IPS-NIHi7 (cell line): ENCODE data around the gene WDR87.
"Not testable (repeated sequence)": the region's sequence is repeated elsewhere in the genome, so short reads cannot be mapped to it uniquely, and the experiment has no call there.

ENCODE experiments used
- DNase-seq: peaks from one replicate; pipeline ENCODE4 v3.0.0; 2012; ENCODE audit warnings: mixed read lengths; ENCODE audit errors: extremely low spot score

The WDR87 gene

GRCh38 chr19:37930416-37930815, 24.0 kb upstream of the WDR87 start:
- no peak for DNase-seq

- peak; percentile 48 for DNase-seq
Measured at GRCh38 chr19:37929355-37929923, 23.0 kb upstream of the WDR87 start.

- peak; percentile 61 for DNase-seq
Measured at GRCh38 chr19:37928527-37929286, 22.3 kb upstream of the WDR87 start.

GRCh38 chr19:37926711-37927110, 20.3 kb upstream of the WDR87 start:
- no peak for DNase-seq

GRCh38 chr19:37926255-37926654, 19.9 kb upstream of the WDR87 start:
- DNase-seq = no peak

- DNase-seq = no peak
Measured at GRCh38 chr19:37925212-37925611, 18.8 kb upstream of the WDR87 start.

- not testable (repeated sequence) for DNase-seq
Measured at GRCh38 chr19:37924573-37924972, 18.2 kb upstream of the WDR87 start.

- DNase-seq = no peak
Measured at GRCh38 chr19:37920591-37921450, 14.4 kb upstream of the WDR87 start.

GRCh38 chr19:37914908-37915307, 8.5 kb upstream of the WDR87 start:
- no peak for DNase-seq

GRCh38 chr19:37909661-37910199, 3.3 kb upstream of the WDR87 start:
- no peak for DNase-seq

GRCh38 chr19:37907735-37908455, 1.5 kb upstream of the WDR87 start:
- no peak for DNase-seq

GRCh38 chr19:37906869-37907734, 708 bp upstream of the WDR87 start, which contains the start of gene SIPA1L3:
SIPA1L3 (plus strand) TSS chr19:37907208; CDS start chr19:38081566, 174,358 bp downstream.
- peak; percentile 93 for DNase-seq

GRCh38 chr19:37903096-37903495, 3.3 kb downstream of the WDR87 start:
- no peak for DNase-seq

- peak; percentile 85 for DNase-seq
Measured at GRCh38 chr19:37902668-37903067, 3.7 kb downstream of the WDR87 start.

GRCh38 chr19:37899966-37900365, 6.4 kb downstream of the WDR87 start:
- DNase-seq = no peak

- DNase-seq = no peak
Measured at GRCh38 chr19:37899453-37899852, 6.9 kb downstream of the WDR87 start.

GRCh38 chr19:37896180-37896579, 10.2 kb downstream of the WDR87 start:
- DNase-seq = no peak

GRCh38 chr19:37893845-37894575, 12.4 kb downstream of the WDR87 start:
- no peak for DNase-seq

GRCh38 chr19:37886571-37886970, 19.8 kb downstream of the WDR87 start:
- no peak for DNase-seq

- no peak for DNase-seq
Measured at GRCh38 chr19:37885392-37885791, 21.0 kb downstream of the WDR87 start.
